BLaER1 (cell line): Measurements from ENCODE around the gene BACH2.

ENCODE experiments used
- H3K27ac ChIP-seq: shearing (Covaris generic); formaldehyde crosslinking; 2 replicates; pipeline ENCODE4 v1.8.1; 2022
- H3K27me3 ChIP-seq: shearing (Covaris generic); formaldehyde crosslinking; 2 replicates; pipeline ENCODE4 v1.8.1; 2022
- H3K36me3 ChIP-seq: shearing (Covaris generic); formaldehyde crosslinking; 2 replicates; pipeline ENCODE4 v1.8.1; 2022
- H3K4me1 ChIP-seq: shearing (Covaris generic); formaldehyde crosslinking; 2 replicates; pipeline ENCODE4 v1.8.1; 2022
- H3K4me2 ChIP-seq: shearing (Covaris generic); formaldehyde crosslinking; 2 replicates; pipeline ENCODE4 v1.8.1; 2022
- H3K4me3 ChIP-seq: shearing (Covaris generic); formaldehyde crosslinking; 2 replicates; pipeline ENCODE4 v1.8.1; 2022
- H3K9ac ChIP-seq: shearing (Covaris generic); formaldehyde crosslinking; 2 replicates; pipeline ENCODE4 v1.8.1; 2022
- H3K9me3 ChIP-seq: shearing (Covaris generic); formaldehyde crosslinking; 2 replicates; pipeline ENCODE4 v1.8.1; 2022
- H4K20me1 ChIP-seq: shearing (Covaris generic); formaldehyde crosslinking; 2 replicates; pipeline ENCODE4 v1.8.1; 2022
- Cebpa-rat ChIP-seq: shearing (Covaris generic); IDR thresholded peaks from 2 replicates; pipeline ENCODE4 v1.8.1; 2022

BACH2 gene

GRCh38 chr6:90083891-90084290 lies 212.8 kb downstream of the BACH2 start:
- no peak overlapping the region for H3K9ac ChIP-seq
- no peak for TF ChIP-seq Cebpa-rat
- H3K27me3 ChIP-seq: no peaks in the 10 kb centered on the region
- no peak overlapping the region for H3K27ac ChIP-seq
- no peaks in the 10 kb centered on the region for H3K4me1 ChIP-seq
- no peaks in the 10 kb centered on the region for H3K9me3 ChIP-seq
- H3K4me2 ChIP-seq: no peak overlapping the region
- no peak overlapping the region for H3K4me3 ChIP-seq
- H3K36me3 ChIP-seq: peaks cover 37% of the 10 kb centered on the region
- peaks cover 99% of the 10 kb centered on the region for H4K20me1 ChIP-seq

DNA sequence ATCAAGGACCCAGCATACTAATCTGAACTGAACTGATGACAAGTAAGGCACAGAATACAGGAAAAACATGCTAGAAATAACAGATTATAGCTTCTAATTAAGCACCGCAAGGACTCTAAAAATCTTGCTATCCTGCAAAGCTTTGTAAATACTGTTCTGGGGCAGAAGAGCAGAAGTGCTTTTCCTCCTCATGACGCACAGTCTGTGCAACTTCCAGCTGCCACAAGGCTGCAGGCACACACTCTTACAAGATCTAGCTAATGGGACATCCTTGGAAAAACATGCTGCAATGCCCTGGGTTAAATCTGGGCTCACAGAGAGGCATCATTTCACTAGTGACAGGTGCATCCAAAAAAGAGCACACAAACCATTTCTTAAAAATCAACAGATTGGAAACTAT lies 213.8 kb downstream of the BACH2 start:
- no peak overlapping the region for H3K27ac ChIP-seq
- H3K9ac ChIP-seq: no peak overlapping the region
- H3K9me3 ChIP-seq: no peaks in the 10 kb centered on the region
- no peak overlapping the region for H3K4me3 ChIP-seq
- no peaks in the 10 kb centered on the region for H3K4me1 ChIP-seq
- H3K36me3 ChIP-seq: peaks cover 28% of the 10 kb centered on the region
- no peaks in the 10 kb centered on the region for H3K27me3 ChIP-seq
- no peak for TF ChIP-seq Cebpa-rat
- H3K4me2 ChIP-seq: no peak overlapping the region
- peaks cover 99% of the 10 kb centered on the region for H4K20me1 ChIP-seq

- Histone ChIP-seq H3K27ac (no peak overlapping the region), H3K36me3 (peaks cover 26% of the 10 kb centered on the region), H4K20me1 (peaks cover 99% of the 10 kb centered on the region), H3K9ac (no peak overlapping the region), H3K4me1 (no peaks in the 10 kb centered on the region), H3K4me3 (no peak overlapping the region), H3K4me2 (no peak overlapping the region), H3K9me3 (no peaks in the 10 kb centered on the region), H3K27me3 (no peaks in the 10 kb centered on the region)
- TF ChIP-seq Cebpa-rat: no peak
These were observed 215.7 kb downstream of the BACH2 start for GRCh38 chr6:90080876-90081481.

GRCh38 chr6:90079560-90080490 lies 216.8 kb downstream of the BACH2 start:
- H3K36me3 ChIP-seq: peaks cover 17% of the 10 kb centered on the region
- no peak for TF ChIP-seq Cebpa-rat
- no peak overlapping the region for H3K4me2 ChIP-seq
- H3K27me3 ChIP-seq: no peaks in the 10 kb centered on the region
- H4K20me1 ChIP-seq: peaks cover 99% of the 10 kb centered on the region
- no peaks in the 10 kb centered on the region for H3K4me1 ChIP-seq
- no peaks in the 10 kb centered on the region for H3K9me3 ChIP-seq
- no peak overlapping the region for H3K27ac ChIP-seq
- no peak overlapping the region for H3K4me3 ChIP-seq
- H3K9ac ChIP-seq: no peak overlapping the region

- Histone ChIP-seq H3K27ac (no peak overlapping the region), H3K4me1 (no peaks in the 10 kb centered on the region), H3K4me2 (no peak overlapping the region), H3K9ac (no peak overlapping the region), H3K27me3 (no peaks in the 10 kb centered on the region), H3K9me3 (no peaks in the 10 kb centered on the region), H4K20me1 (peaks cover 100% of the 10 kb centered on the region), H3K4me3 (no peak overlapping the region), H3K36me3 (peaks cover 17% of the 10 kb centered on the region)
- TF ChIP-seq Cebpa-rat: no peak
These were observed 217.9 kb downstream of the BACH2 start for GRCh38 chr6:90078513-90079289.

DNA sequence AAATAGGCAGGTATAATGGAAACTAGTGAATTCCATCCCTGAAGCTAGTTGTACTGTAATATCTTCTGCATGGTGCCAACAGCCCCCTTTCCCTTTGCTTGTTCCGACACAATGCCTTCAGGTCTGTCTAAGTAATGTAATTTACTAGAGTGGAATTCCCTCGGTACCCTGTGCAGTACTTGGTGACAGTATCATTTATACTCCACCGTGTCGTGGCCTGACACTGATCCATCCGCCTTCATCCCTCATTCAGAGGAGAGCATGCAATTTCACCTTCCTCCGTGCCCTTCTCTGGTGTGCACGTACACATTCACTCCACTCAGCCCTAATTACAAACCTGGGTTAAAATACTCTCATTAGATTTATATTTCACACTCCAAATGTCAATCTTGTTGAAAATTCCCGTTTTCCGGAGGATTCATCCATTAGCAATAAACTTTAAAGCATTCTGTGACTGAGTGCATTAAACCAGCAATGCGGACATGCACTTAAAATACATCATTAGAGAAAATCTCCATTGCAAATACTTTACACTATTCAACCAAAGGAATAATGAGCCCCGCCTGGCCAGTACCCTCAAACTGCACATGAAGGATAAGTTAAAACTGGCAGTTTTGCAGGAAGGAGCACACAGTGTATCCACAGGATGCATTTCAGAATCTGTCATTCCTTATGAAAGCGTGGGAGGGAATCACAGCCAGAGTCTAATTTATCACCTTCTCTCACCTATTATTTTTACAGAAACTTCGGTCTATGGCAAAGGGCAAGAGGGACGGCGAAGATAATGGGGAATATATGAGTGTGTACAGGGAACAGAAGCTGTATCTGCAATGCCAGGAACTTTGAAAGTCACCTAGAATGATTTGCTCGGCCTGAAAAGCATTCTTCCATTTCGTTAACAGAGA lies 219.9 kb downstream of the BACH2 start:
- H4K20me1 ChIP-seq: peaks cover 100% of the 10 kb centered on the region
- no peaks in the 10 kb centered on the region for H3K27me3 ChIP-seq
- peaks cover 25% of the 10 kb centered on the region for H3K36me3 ChIP-seq
- no peak overlapping the region for H3K4me2 ChIP-seq
- H3K9me3 ChIP-seq: no peaks in the 10 kb centered on the region
- no peak for TF ChIP-seq Cebpa-rat
- no peak overlapping the region for H3K9ac ChIP-seq
- no peaks in the 10 kb centered on the region for H3K4me1 ChIP-seq
- H3K4me3 ChIP-seq: no peak overlapping the region
- H3K27ac ChIP-seq: no peak overlapping the region

GRCh38 chr6:90074161-90074850 lies 222.3 kb downstream of the BACH2 start:
- peaks cover 35% of the 10 kb centered on the region; the same call in 1 of the 2 replicates for H3K36me3 ChIP-seq
- H3K9ac ChIP-seq: no peak overlapping the region
- no peaks in the 10 kb centered on the region for H3K27me3 ChIP-seq
- H3K4me1 ChIP-seq: no peaks in the 10 kb centered on the region
- H3K4me2 ChIP-seq: no peak overlapping the region
- no peak overlapping the region for H3K27ac ChIP-seq
- H3K4me3 ChIP-seq: no peak overlapping the region
- no peaks in the 10 kb centered on the region for H3K9me3 ChIP-seq
- peaks cover 100% of the 10 kb centered on the region for H4K20me1 ChIP-seq
- no peak for TF ChIP-seq Cebpa-rat

DNA sequence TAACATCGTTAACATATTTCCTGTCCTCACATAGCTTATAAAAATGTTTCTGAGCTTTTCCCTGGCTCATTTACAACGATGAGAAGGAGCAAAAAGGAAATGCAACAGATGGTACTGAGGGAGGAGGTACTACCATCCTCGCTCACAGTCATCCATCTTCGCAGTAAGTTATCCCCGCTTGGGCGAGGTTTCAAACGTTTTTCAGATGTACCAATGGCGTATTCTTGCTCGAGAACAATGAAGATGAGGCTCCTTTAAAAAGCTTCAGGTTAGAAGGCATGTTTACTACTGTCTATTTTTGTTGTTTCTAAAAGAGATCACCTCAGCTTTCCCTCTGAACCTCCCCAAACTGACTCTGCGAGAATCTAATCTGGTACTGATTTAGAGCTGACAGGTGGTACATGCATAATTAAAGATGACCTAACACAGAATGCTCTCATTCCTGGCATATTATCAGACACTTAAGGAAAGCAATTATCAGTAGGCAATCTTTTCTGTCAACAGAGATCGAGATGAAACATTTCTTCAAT lies 223.6 kb downstream of the BACH2 start:
- no peak for TF ChIP-seq Cebpa-rat
- Histone ChIP-seq H3K27me3 (no peaks in the 10 kb centered on the region), H3K9ac (no peak overlapping the region), H4K20me1 (peaks cover 100% of the 10 kb centered on the region), H3K27ac (no peak overlapping the region), H3K36me3 (peaks cover 41% of the 10 kb centered on the region; the same call in 1 of the 2 replicates), H3K4me2 (no peak overlapping the region), H3K4me3 (no peak overlapping the region), H3K4me1 (no peaks in the 10 kb centered on the region), H3K9me3 (no peaks in the 10 kb centered on the region)
